ENCODE data around the gene PPFIBP1. TPM values are rescaled to one million over a fixed set of nuclear protein-coding genes. Genes with fewer than 3 reads are reported as not detected.
"Not testable (repeated sequence)": the region's sequence is repeated elsewhere in the genome, so short reads cannot be mapped to it uniquely, and the experiment has no call there.

PPFIBP1 gene
- total RNA-seq, 1 experiment from 2014 or later = 121 TPM

DNA sequence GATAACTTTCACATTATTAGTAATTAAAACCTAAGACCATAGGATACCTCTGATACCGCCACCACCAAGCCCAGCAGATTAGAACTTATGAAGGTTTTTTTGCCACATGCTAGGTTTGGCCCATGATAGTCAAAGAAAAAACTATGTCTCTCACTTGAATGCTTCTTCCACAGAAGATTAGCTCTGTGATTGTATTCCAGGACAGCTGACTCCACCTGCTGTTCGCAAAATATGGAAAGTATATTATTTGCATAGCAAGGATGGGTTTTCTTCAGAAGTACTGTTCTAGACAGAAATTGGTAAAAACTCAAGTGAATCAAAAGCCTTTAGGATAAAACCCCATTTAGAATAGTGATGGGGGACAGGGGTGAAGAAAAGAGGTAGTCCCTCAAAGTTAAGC, 42.2 kb downstream of the PPFIBP1 start:
- DNase-seq (ENCODE audit: low read depth) = no peak

DNA sequence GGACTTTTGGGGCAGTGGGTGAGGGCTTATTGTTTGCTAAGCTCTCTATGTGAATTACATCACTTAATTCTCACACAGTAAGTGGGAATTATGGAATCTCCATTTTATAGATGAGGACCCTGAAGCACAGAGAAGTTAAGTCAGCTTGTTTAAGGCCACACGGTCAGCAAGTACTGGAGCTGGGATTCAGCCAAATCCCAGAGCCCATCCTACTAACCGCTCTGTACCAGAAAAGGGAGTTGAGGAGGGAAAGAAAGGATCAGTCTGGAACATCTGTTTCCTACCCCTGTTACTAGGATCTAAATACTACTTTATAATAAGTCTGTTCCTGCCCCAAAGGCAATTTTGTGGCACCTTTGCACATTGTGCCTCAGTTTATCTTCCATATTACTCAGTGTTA, 42.6 kb downstream of the PPFIBP1 start:
- no peak for DNase-seq (ENCODE audit: low read depth)

DNA sequence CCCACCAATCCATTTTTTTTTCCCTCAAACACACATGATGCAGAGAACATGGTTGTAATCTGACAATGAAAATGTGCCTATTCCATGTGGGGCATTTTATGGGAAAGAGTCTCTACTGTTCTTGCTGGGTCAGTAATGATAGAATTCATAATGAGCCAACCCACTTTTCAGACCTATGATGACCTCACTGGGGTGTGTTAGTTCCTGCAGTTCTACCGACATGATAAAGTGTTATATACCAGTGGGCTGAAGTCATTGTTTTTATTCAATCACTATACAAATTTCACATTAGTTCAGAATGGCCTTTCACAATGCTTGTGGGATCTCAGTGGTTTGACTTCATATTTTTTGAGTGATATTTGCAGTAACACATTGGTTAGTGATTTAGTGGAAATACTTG, 47.5 kb downstream of the PPFIBP1 start:
- DNase-seq (ENCODE audit: low read depth) = peak; percentile 91

DNA sequence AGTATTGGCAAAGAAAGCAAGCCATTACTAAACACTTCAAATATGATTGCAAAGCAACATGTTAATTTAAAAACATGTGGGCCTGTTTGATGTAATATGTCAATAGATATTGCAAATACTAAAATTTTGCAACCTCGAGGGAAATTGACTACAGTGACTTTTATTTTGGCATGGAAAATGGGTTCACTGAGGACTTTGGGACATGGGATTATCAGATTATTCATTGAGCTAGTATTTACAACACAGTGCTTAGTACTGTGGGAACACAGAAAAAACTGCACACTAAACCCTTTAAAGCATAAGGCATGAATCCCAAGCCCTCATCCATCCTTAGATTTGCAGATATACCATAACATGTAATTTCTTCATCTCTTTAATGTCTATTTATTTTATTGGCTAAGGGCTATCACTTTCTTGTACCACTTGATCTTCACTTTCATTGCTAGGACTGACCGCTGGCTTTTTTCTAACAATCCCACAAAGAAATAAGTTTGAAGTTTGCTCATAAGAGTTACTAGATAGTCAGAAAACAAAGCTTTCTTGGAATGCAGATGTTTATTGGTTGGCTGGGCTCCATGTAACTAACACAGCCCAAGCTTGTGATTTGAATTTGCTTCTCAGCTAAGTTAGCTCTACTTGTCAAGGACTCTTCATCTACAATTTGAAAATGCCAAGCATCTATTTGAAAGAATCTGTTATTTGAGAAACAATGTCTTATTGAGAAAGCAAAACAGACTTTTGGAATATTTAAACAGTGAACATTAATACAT, 48.7 kb downstream of the PPFIBP1 start:
- DNase-seq (ENCODE audit: low read depth) = peak; percentile 52

DNA sequence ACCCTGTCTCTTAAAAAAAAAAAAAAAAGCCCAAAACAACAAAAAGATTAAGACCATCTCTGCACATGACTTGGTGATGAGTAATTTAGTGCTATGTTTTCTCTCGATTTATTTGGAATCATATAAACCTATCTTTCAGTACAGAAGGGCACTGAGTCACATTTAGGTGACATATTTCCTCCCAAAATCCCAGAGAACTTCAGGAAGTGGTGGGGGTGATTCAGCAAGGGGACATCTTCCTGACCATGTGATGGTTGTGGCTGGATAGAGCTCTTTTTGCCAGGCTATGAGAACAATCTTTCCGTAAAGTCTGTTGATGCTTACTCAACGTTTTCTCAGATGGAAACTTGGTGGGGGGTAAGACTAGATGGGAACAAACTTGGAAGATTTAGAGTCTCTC, 50.0 kb downstream of the PPFIBP1 start:
- peak; percentile 99 for DNase-seq (ENCODE audit: low read depth)

DNA sequence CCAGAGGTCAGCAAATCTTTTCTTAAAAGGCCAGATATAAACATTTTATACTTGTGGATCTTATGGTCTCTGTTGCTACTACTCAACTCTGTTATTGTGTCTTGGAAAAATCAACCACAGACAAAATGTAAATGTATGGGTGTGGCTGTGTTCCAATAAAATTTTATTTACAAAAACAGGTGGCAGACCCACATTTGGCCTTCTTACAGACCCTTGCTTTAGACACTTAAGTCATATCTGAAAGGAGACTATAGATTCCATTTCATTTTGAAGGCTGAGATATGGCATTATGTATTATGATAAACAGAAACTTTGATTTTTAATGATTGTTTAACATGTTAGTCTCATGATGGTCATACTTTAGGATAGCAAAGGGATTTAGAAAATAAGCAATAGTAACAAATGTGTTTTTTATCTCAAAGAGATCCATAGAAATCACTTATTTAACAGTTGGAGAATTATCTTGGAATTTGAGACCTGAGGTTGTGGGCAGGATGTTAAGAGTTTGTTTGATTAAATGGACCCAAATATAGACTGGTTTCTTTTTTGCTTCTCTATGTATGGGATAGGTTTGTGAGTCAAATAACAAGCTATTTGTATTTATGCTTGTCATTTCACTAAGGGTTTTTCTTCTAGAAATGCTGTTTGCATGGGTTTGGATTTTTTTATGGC, 51.2 kb downstream of the PPFIBP1 start:
- peak; percentile 39 for DNase-seq (ENCODE audit: low read depth)

DNA sequence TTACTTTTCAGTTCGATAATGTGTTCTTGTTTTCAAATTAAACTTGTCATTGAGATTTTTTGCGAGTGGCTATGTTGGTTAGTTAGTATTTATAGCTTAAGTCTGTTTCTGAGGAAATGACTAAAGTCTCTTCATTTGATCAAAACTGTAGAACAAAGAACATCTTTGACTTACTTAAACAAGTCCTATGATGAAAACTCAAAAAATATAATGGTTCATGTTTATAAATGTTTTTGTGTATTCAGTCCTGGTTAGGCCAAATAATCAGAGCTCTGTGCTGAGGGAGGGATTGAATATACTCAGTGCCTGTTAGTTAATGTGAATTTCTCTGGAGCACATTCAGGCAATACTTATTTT, 51.7 kb downstream of the PPFIBP1 start:
- DNase-seq (ENCODE audit: low read depth) = no peak

DNA sequence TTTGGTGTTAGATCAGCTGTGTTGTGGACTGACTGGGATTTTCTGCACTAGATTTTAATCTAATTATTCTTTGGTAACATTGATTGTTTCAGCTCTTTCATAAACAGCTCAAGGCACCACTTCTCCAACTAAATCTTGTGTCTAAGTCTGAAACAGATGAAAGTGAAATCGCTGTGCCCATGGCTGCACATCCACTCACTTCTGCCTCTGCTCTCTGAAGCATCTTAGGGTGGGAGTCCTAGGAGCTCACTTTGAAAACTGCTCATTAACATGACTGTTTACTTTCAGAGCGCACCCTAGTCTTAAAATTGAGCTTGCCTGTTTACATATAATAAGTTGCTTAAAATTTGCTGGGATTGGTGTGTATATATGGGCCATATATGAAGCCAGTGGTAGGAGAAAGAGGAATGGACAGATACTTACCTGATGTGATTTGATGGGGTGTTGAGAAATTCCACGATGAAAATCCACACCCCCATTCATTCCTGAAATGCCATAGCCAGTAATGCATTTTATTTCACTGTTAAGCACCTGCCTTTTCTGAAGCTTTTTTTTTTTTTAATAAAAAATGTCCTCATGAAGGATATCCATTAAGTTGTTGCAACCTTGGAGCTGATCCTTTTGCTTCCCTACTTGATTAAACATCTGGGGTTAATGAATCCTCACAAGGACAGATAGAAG, 52.8 kb downstream of the PPFIBP1 start:
- no peak for DNase-seq (ENCODE audit: low read depth)

DNA sequence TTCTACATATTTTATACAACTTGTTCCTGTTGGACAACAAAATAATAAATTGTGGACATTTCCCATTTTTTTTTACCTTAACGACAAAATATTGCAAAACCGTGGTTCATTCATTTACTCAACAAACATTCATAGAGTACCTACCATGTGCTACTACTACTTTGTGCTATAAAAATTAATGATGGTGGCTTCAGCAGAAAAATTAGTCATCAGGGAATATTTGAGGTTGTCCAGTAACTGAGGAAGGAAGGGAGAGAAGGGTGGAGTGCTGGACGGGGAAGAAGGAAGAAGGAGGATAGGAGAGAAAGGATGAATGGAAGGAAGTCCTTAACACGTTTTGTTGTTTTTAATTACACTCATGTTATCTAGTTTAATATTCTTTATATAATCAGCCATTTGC, 53.7 kb downstream of the PPFIBP1 start:
- no peak for DNase-seq (ENCODE audit: low read depth)

DNA sequence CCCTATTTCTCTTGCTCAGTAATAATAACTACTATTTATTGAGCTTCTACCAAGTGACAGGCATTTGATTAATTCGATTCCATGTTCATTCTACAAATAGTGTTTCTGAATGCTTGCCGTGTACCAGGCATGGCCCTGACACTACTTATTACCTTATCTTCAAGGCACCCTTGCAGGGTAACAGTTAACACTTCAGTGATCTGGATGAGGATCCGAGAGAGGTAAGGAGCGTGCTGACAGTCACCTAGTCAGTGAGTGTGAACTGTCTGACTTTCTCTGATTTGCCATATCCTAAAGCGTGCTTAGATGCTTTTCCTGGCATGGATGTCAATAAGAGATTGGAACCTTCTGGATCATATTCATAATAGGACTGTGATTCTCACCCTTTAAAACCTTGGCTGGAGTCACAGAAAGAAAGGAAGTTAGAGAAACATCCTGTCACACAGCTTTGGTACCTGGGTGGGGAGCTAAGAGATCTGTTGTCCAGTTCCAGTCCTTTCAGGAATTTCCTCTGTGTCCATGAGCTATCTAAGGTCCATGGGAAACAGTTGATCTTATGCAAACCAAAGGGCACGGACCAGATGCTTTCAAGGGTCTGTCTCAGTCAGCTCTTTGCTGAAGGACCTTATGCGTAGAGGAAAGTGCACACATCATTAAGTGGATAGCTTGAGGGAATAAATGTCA, 54.8 kb downstream of the PPFIBP1 start:
- no peak for DNase-seq (ENCODE audit: low read depth)

DNA sequence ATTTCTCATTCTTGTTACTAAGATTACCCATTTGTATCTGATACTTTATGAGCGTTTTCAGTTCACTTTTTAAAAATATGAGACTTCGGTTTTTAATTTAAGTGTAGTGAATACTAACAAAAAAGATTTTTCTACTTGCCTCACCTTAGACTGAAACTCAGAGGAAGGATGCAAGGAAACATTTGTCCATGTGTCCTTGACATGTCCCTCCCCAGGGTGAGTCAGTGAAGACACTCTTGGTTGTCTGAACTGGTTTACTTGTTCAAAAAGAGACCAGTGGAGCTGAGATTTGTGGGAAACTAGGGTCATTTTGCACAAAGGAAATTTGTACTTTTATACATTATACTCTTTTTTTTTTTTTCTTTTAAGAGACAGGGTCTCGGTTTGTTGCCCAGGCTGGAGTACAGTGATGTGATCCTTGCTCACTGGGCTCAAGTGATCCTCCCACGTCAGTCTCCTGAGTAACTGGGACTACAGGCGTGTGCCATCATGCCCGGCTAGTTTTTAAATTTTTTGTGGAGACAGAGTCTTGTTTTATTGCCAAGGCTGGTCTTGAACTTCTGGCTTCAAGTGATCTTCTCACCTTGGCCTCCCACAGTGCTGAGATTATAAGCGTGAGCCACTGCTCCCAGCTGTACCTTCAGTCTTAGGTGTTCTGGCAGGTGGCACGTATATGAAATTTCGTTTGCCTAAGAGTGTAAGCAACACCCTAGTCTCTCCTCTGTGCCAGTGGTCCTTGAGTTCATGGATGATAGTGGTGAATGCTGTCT, 56.7 kb downstream of the PPFIBP1 start:
- no peak for DNase-seq (ENCODE audit: low read depth)

DNA sequence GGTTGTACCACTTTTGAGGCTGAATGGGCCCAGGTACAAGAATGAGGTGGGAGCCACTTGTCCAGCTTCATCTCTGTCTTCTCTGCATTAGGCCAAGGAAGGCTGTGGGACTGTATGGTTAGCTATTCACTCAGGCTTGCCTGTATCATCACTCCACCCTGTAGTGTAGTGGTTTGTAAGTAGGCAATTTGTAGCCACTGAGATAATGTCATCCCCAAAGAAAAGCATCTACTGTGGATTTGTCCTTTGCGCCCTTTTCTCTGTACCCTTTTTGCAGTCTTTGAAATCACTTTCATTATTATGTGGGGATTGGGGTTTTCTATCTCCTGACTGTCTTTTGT, 57.3 kb downstream of the PPFIBP1 start:
- not testable (repeated sequence) for DNase-seq (ENCODE audit: low read depth)

DNA sequence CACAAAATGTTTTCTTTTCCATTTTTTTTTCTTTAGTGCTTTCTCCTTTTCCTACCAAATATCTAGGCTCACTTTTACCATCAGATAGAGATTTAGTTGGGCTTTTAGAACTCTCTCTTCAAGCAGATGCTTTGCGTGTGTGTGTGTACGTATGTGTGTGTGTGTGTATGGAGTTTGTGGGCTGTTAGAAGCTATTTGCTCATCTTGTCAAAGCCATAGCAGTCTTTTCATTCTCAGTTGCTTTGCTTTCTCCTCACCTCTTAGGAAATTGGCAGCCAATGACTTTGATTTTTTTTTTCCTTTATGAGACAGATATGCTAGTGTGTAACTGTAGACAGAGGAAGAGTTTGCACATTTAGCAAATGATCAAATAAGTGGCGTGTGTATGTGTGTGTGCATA, 57.8 kb downstream of the PPFIBP1 start:
- DNase-seq (ENCODE audit: low read depth) = peak; percentile 35

DNA sequence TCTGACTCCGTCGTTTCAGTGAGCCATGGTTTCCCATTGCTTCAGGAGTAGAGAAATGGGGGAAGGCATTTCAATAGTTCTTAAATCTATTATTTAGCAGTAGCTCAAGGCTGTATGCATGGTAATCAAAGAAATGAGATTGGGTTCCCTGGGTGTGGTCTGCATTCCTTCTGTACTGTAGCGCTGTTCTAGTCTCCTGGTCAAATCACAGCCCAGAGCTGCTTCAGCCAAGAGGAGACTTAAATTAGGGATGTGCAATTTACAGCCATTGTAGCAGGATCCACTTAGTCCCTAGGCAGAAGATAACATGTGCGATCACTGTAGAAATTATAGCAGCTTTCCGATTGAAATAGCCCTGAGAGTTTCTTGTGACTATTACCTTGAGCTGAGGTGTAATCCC, 58.4 kb downstream of the PPFIBP1 start:
- not testable (repeated sequence) for DNase-seq (ENCODE audit: low read depth)

DNA sequence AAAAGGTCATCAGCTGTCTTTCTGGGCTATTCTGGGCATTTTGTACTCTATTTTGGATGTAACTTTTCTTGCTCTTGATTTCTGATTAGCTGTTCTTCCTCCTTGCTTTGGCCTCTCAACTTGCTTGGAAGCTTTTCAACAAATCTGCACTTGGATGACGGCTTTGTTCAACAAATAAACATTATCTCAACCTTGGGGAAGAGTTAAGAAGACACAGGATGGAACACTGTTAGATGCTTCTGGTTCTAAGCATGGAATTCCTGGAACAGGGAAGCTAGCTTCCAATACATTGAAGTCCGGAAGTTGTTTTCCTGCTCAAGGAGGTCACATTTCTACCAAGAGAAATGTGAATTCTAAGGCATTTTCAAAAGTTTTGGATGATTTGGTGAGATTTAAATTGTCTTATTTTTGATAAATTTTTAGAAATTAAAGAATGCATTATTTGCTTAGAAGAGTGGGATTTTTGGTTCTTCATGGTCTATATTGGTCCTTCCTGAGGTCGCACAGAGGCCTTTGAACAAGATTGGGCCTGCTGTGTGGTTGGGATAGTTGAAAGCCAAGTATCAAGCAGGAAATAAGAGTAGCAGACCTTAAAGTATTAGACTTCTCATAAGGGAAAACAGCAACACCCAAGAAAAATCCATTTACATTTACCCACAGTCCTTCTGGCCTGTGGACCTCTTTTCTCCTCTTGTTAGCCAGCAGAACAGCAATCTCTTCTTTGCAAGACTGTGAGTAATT, 59.2 kb downstream of the PPFIBP1 start:
- DNase-seq (ENCODE audit: low read depth) = no peak

DNA sequence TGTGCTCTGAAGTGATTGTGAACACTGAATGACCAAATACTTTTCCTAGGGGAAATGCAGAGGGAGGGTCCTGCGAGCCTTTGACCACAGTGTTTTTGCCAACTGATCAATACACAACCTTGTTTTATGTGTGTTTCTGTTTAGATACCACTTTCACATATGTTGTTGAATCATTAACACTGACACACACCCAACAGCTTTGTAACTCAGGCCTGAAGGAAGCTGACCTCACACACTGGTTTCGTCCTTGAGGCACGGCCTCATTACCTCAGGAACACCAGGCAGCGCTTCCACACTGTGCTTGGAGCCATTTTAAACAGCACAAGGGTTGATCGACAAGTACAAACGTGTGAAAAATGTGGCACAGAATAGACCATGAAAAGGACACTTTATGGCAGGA, 60.0 kb downstream of the PPFIBP1 start:
- no peak for DNase-seq (ENCODE audit: low read depth)

DNA sequence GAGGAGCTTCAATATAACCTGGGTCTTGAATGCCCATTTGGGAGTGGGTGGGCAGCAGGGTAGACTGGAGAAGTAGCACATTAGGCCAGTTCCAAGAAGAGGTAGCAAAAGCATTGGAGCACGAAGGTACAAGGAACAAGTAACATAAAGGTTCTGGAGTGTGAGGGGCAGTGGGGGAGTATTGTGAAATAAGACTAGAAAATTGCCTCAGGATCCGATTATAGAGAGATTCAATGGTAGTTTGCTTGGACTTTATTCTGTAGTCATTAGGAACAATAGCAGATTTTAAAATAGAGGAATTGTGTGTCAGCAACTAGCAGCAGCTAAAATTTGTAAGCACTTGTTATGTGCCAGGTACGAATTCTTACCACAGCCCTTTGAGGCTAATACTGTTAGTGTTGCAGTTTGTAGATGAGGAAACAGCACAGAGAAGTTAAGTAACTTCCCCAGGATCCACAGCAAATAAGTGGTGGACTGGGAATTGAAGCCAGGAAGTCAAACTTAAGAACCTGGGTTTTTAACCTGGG, 61.8 kb downstream of the PPFIBP1 start:
- DNase-seq (ENCODE audit: low read depth) = no peak

DNA sequence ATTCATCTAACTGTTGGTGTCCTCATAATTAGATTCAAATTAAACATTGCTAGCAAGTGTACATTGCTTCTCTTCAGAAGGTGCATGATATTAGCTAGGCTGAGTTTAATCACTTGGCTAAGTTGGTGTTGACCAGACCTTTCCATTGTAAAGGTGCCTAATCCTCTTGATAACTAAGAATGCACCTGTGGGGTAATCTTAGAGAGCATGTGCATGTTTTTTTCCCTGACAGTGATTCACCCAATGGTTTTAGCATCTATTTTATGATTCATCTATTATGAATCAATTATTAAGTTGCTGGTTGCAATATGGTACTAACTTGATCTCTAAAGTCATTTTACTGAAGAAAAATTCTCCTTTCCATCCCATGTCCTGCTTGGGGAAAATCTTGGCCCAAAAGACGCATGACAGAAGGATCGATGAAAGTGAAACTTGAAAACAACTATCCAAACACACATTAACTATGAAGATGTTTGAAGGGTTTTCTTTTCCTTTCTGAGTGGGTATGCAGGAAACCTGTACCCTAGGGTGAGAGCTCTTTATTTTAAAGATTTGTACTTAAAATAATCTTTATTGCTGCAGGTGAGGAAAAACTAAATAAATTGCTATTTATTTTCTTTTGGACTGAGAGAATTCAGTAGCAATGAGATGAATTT, 64.2 kb downstream of the PPFIBP1 start:
- DNase-seq (ENCODE audit: low read depth) = not testable (repeated sequence)

DNA sequence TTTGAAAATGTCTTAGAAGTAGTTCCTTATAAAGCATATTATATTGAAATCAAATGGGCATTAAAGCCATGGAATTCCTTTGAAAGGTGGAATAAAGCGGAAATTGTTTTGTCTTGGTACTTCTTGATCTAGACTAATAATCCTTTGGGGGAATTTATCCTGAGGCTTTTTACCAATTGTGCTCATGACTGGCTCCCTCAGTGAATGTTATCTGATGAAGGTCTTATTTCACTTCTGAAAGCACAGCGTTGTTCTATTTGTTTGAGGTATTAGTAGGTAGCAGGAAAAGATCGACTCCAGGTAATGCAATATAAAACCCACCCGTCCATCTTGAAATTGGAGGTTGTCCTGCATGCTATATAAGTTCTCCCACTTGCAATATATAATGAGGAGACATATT, 64.8 kb downstream of the PPFIBP1 start:
- DNase-seq (ENCODE audit: low read depth) = no peak

DNA sequence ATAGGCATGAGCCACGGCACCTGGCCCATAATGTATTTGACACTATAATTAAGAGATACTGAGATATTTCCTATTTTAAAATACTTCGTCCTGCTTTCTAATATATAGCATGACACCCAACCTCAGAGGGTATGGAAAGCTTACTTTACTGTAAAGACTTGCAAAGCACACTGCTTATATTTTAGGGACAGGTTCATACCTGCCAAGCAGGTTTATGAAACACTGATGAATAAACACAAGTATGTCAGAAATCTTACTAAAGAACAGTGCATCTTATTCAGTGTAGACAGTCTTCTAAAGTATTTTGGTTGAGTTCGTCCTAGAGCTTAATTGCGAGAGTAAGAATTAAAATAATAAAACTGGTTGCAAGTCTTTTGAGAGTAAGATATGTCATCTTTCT, 65.4 kb downstream of the PPFIBP1 start:
- DNase-seq (ENCODE audit: low read depth) = no peak

All from LHCN-M2 (cell line).